Panc1 (cell line): Measurements from ENCODE around the gene ADAMTS6. TPM values are rescaled to one million over a fixed set of nuclear protein-coding genes. Genes with fewer than 3 reads are reported as not detected.

Source experiments
- ATAC-seq: fragments of 200-7000 bp; cut with Tn5 transposase; 2 replicates; pipeline ENCODE4 v1.9.1; 2020; ENCODE audit warnings: mild to moderate bottlenecking, moderate library complexity
- BruUV-seq: library from RNA; stranded (reverse); fragments of 400-500 nt; replicated peaks from 2 replicates; lab custom pipeline; 2021; lab: Mats Ljungman, UMichigan
- CTCF ChIA-PET: fragments of 300-600 bp; sonication (Branson Sonifier 250); formaldehyde crosslinking; loops from one replicate; lab custom pipeline; 2022; ENCODE audit warnings: antibody characterized with exemption; lab: Charles Lee
- POLR2A ChIA-PET: fragments of 300-600 bp; sonication (Branson Sonifier 250); formaldehyde crosslinking; loops from one replicate; lab custom pipeline; 2022; ENCODE audit warnings: antibody characterized with exemption; lab: Charles Lee
- DNase-seq: peaks from one replicate; pipeline ENCODE4 v3.0.0-alpha.2; 2010; ENCODE audit warnings: low read depth, low spot score
- H3K27ac ChIP-seq: 2 replicates; pipeline ENCODE4 v1.5.1; 2011; ENCODE audit warnings: mild to moderate bottlenecking, low read length, inconsistent platforms
- H3K27me3 ChIP-seq: fragments of 200-500 bp; sonication (Bioruptor generic); 2 replicates; pipeline ENCODE4 v1.6.0; 2014; ENCODE audit warnings: low read length, inconsistent platforms; ENCODE audit not compliant: control insufficient read depth, insufficient read depth
- H3K36me3 ChIP-seq: fragments of 200-500 bp; sonication (Bioruptor generic); 2 replicates; pipeline ENCODE4 v1.5.1; 2014; ENCODE audit warnings: inconsistent platforms, mild to moderate bottlenecking, low read length, moderate library complexity; ENCODE audit not compliant: control insufficient read depth, insufficient read depth
- H3K4me1 ChIP-seq: 2 replicates; pipeline ENCODE4 v1.5.1; 2011; ENCODE audit warnings: inconsistent platforms, mild to moderate bottlenecking, low read length, moderate library complexity; ENCODE audit not compliant: control insufficient read depth, insufficient read depth
- H3K4me3 ChIP-seq, 2 experiments: 2 replicates each; pipeline ENCODE4 v1.5.1; 2011 to 2012; ENCODE audit warnings: low read depth in 2 of 2, low read length in 2 of 2, mild to moderate bottlenecking in 2 of 2, inconsistent platforms in 1 of 2, moderate library complexity in 1 of 2
- H3K9me3 ChIP-seq: fragments of 200-500 bp; sonication (Bioruptor generic); 2 replicates; pipeline ENCODE4 v1.5.1; 2014; ENCODE audit warnings: low read depth, mild to moderate bottlenecking, inconsistent platforms, low read length, moderate library complexity; ENCODE audit not compliant: control insufficient read depth, insufficient read depth
- CTCF ChIP-seq: fragments of 450-650 bp; IDR thresholded peaks from 2 replicates; pipeline ENCODE4 v1.5.1; 2017; ENCODE audit warnings: mild to moderate bottlenecking
- POLR2AphosphoS5 ChIP-seq: IDR thresholded peaks from 2 replicates; pipeline ENCODE4 v1.6.1; 2012; ENCODE audit warnings: mild to moderate bottlenecking, low read depth, low read length, moderate library complexity
- SIN3A ChIP-seq: IDR thresholded peaks from 2 replicates; pipeline ENCODE4 v1.6.1; 2012; ENCODE audit warnings: low read depth, mild to moderate bottlenecking, low read length, moderate library complexity, borderline replicate concordance; ENCODE audit not compliant: insufficient read depth
- TCF7L2 ChIP-seq: IDR thresholded peaks from 2 replicates; pipeline ENCODE4 v1.6.1; 2011; ENCODE audit warnings: mild to moderate bottlenecking, low read depth, low read length, inconsistent platforms
- in situ Hi-C: cut with HindIII; loops from 2 replicates; pipeline ENCODE4 v1.10.0; 2016; ENCODE audit warnings: low sequenced_read_pairs, low pct_unique_long_range_greater_than_20kb
- intact Hi-C: fragments of 100-400 bp; cut with micrococcal nuclease; formaldehyde crosslinking; loops from one replicate; pipeline ENCODE4 v1.10.0; 2022; ENCODE audit not compliant: unreplicated experiment
- total RNA-seq: library from RNA; stranded (reverse); gene quantifications from one replicate; pipeline ENCODE4 v1.2.1, GENCODE V29; 2021; ENCODE audit not compliant: unreplicated experiment
- TF ChIP-seq, protein P1 (sequence below), 2 experiments: IDR thresholded peaks; 2 replicates each; pipeline ENCODE4 v1.6.1; 2011 to 2012; ENCODE audit warnings: low read depth in 2 of 2, control low read depth in 1 of 2, low read length in 1 of 2, mild to moderate bottlenecking in 1 of 2, moderate library complexity in 1 of 2; ENCODE audit not compliant: insufficient read depth in 1 of 2

The ADAMTS6 gene
- total RNA-seq, 1 experiment from 2014 or later: 0.64 TPM

GRCh38 chr5:65244031-65244430 lies 237.7 kb downstream of the ADAMTS6 start:
- Histone ChIP-seq H3K4me1 (no peaks in the 10 kb centered on the region), H3K4me3 (no peak overlapping the region), H3K27me3 (peaks cover 2% of the 10 kb centered on the region; the same call in 1 of the 2 replicates), H3K27ac (no peak overlapping the region), H3K9me3 (no peaks in the 10 kb centered on the region), H3K36me3 (no peaks in the 10 kb centered on the region)
- TF ChIP-seq SIN3A (no peak), CTCF (no peak), TCF7L2 (no peak), POLR2AphosphoS5 (no peak)
- TF ChIP-seq, protein P1, sequence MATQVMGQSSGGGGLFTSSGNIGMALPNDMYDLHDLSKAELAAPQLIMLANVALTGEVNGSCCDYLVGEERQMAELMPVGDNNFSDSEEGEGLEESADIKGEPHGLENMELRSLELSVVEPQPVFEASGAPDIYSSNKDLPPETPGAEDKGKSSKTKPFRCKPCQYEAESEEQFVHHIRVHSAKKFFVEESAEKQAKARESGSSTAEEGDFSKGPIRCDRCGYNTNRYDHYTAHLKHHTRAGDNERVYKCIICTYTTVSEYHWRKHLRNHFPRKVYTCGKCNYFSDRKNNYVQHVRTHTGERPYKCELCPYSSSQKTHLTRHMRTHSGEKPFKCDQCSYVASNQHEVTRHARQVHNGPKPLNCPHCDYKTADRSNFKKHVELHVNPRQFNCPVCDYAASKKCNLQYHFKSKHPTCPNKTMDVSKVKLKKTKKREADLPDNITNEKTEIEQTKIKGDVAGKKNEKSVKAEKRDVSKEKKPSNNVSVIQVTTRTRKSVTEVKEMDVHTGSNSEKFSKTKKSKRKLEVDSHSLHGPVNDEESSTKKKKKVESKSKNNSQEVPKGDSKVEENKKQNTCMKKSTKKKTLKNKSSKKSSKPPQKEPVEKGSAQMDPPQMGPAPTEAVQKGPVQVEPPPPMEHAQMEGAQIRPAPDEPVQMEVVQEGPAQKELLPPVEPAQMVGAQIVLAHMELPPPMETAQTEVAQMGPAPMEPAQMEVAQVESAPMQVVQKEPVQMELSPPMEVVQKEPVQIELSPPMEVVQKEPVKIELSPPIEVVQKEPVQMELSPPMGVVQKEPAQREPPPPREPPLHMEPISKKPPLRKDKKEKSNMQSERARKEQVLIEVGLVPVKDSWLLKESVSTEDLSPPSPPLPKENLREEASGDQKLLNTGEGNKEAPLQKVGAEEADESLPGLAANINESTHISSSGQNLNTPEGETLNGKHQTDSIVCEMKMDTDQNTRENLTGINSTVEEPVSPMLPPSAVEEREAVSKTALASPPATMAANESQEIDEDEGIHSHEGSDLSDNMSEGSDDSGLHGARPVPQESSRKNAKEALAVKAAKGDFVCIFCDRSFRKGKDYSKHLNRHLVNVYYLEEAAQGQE (IDR thresholded peaks at IDR 0.05; ENCODE audit: insufficient read depth in 1 of 2, low read depth in 2 of 2, low read length in 1 of 2): no peak
- POLR2A ChIA-PET: no interaction called here
- ATAC-seq: no peak
- DNase-seq: no peak
- BruUV-seq: no TSS peak
- in situ Hi-C loops (no loop called here), intact Hi-C loops (no loop called here)
- CTCF ChIA-PET: no interaction called here

DNA sequence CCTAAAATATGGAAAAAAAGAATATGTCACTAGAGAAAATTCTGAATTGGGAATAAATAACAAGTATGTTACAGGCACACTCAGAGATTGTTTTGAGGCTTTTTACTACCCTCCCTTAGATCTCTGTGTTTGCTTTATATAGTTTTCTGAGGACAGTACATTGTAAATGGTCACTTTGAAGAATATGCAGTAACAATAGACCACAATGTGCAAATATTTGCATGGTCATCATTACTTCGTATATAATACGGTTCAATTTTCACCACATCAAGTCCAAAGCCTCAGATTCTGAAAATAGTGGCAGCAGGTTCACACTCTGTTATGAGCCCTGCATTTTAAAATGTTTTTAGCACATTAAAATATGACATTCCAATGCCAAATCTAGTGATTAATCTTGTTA lies 238.6 kb downstream of the ADAMTS6 start:
- Histone ChIP-seq H3K4me1 (no peaks in the 10 kb centered on the region), H3K27me3 (peaks cover 2% of the 10 kb centered on the region; the same call in 1 of the 2 replicates), H3K4me3 (no peak overlapping the region), H3K27ac (no peak overlapping the region), H3K36me3 (no peaks in the 10 kb centered on the region), H3K9me3 (no peaks in the 10 kb centered on the region)
- TF ChIP-seq CTCF (no peak), POLR2AphosphoS5 (no peak), TCF7L2 (no peak), SIN3A (no peak)
- TF ChIP-seq, protein P1 (IDR thresholded peaks at IDR 0.05; ENCODE audit: insufficient read depth in 1 of 2, low read depth in 2 of 2, low read length in 1 of 2): no peak
- in situ Hi-C loops (no loop called here), intact Hi-C loops (no loop called here)
- no TSS peak for BruUV-seq
- ATAC-seq (no peak), DNase-seq (no peak)
- ChIA-PET POLR2A (interaction anchor here (0.5 kb wide), 1 partner anchor 433 kb away, joined by 4 read pairs; no protein-coding TSS in a partner anchor), CTCF (interaction anchor here (0.7 kb wide), 1 partner anchor 127 kb away, joined by 10 read pairs; no protein-coding TSS in a partner anchor)
